Stomach (tissue), 4 donors: Measurements from ENCODE around the gene MT1A.

Experiments
- CTCF ChIP-seq, 7 experiments: fragments of 450-650 bp in 4 of 7; fragments of 200-600 bp in 3 of 7; sonication (generic) in 3 of 7; IDR thresholded peaks; one replicate each; pipeline ENCODE4 v1.5.1; 2016 to 2019; ENCODE audit warnings: antibody characterized with exemption in 7 of 7, control low read depth in 2 of 7, mild to moderate bottlenecking in 1 of 7
- EP300 ChIP-seq: sonication (generic); formaldehyde crosslinking; IDR thresholded peaks from one replicate; pipeline ENCODE4 v1.6.1; 2017; ENCODE audit warnings: antibody characterized with exemption
- POLR2A ChIP-seq, 4 donors: fragments of 450-650 bp; IDR thresholded peaks; one replicate each; pipeline ENCODE4 v1.6.1; 2016; ENCODE audit warnings: antibody characterized with exemption in 4 of 4, control low read depth in 2 of 4, mild to moderate bottlenecking in 1 of 4, moderate library complexity in 1 of 4
- POLR2AphosphoS5 ChIP-seq, 3 donors: sonication (generic); formaldehyde crosslinking; IDR thresholded peaks; one replicate each; pipeline ENCODE4 v1.6.1; 2016; ENCODE audit warnings: antibody characterized with exemption in 3 of 3

GRCh38 chr16:56639045-56639444 is 579 bp downstream of the MT1A start:
- no peak for TF ChIP-seq POLR2A (IDR thresholded peaks at IDR 0.05)
- no peak for TF ChIP-seq CTCF (IDR thresholded peaks at IDR 0.05)
- TF ChIP-seq POLR2AphosphoS5 (IDR thresholded peaks at IDR 0.05) = no peak
- TF ChIP-seq EP300 = no peak
